NT2/D1 (cell line): Measurements from ENCODE around the gene ZDHHC20.

ENCODE experiments used
- SUZ12 ChIP-seq: IDR thresholded peaks from 2 replicates; pipeline ENCODE4 v1.6.1; 2011; ENCODE audit not compliant: insufficient read length, insufficient read depth; ENCODE audit errors: extremely low read depth
- YY1 ChIP-seq: IDR thresholded peaks from 2 replicates; pipeline ENCODE4 v1.6.1; 2011; ENCODE audit not compliant: insufficient read length, insufficient read depth
- ZNF274 ChIP-seq: IDR thresholded peaks from 2 replicates; pipeline ENCODE4 v1.6.1; 2011; ENCODE audit warnings: mild to moderate bottlenecking, low read depth, low read length

- no peak for TF ChIP-seq ZNF274
- TF ChIP-seq SUZ12, result no peak
- no peak for TF ChIP-seq YY1
Measured at GRCh38 chr13:21483748-21484147, 24.6 kb upstream of the ZDHHC20 start.
